ENCODE measurements around the gene SGIP1.

The SGIP1 gene

GRCh38 chr1:66521721-66522365, 12.1 kb upstream of the SGIP1 start:
- DNase-seq (ENCODE audit: low read depth), result peak; percentile 79

GRCh38 chr1:66523562-66523961, 10.4 kb upstream of the SGIP1 start:
- no peak for DNase-seq (ENCODE audit: low read depth)

- no peak for DNase-seq (ENCODE audit: low read depth)
These were observed 8.9 kb upstream of the SGIP1 start for GRCh38 chr1:66525086-66525485.

- no peak for DNase-seq (ENCODE audit: low read depth)
These were observed 7.9 kb upstream of the SGIP1 start for GRCh38 chr1:66526036-66526435.

GRCh38 chr1:66526991-66527390, 7.0 kb upstream of the SGIP1 start:
- no peak for DNase-seq (ENCODE audit: low read depth)

GRCh38 chr1:66527686-66528085, 6.3 kb upstream of the SGIP1 start:
- peak; percentile 72 for DNase-seq (ENCODE audit: low read depth)

- DNase-seq (ENCODE audit: low read depth), result no peak
These were observed 5.4 kb upstream of the SGIP1 start for GRCh38 chr1:66528580-66528979.

- DNase-seq (ENCODE audit: low read depth), result no peak
These were observed 1.7 kb upstream of the SGIP1 start for GRCh38 chr1:66532214-66532613.

- DNase-seq (ENCODE audit: low read depth), result peak; percentile 52
These were observed 862 bp upstream of the SGIP1 start for GRCh38 chr1:66532798-66533783.

GRCh38 chr1:66535061-66535460, 1.1 kb downstream of the SGIP1 start:
- DNase-seq (ENCODE audit: low read depth), result no peak

- DNase-seq (ENCODE audit: low read depth), result no peak
These were observed 1.9 kb downstream of the SGIP1 start for GRCh38 chr1:66535853-66536252.

- no peak for DNase-seq (ENCODE audit: low read depth)
These were observed 3.8 kb downstream of the SGIP1 start for GRCh38 chr1:66537718-66538117.

GRCh38 chr1:66539491-66539890, 5.5 kb downstream of the SGIP1 start:
- DNase-seq (ENCODE audit: low read depth), result no peak

- DNase-seq (ENCODE audit: low read depth), result peak; percentile 70
These were observed 6.6 kb downstream of the SGIP1 start for GRCh38 chr1:66540434-66541032.

GRCh38 chr1:66542314-66542713, 8.4 kb downstream of the SGIP1 start:
- no peak for DNase-seq (ENCODE audit: low read depth)

- DNase-seq (ENCODE audit: low read depth), result peak; percentile 62
These were observed 9.1 kb downstream of the SGIP1 start for GRCh38 chr1:66542811-66543767.

GRCh38 chr1:66546047-66546810, 12.3 kb downstream of the SGIP1 start:
- DNase-seq (ENCODE audit: low read depth), result no peak

- DNase-seq (ENCODE audit: low read depth), result no peak
These were observed 15.1 kb downstream of the SGIP1 start for GRCh38 chr1:66549017-66549416.

- no peak for DNase-seq (ENCODE audit: low read depth)
These were observed 16.3 kb downstream of the SGIP1 start for GRCh38 chr1:66550243-66550642.

- DNase-seq (ENCODE audit: low read depth), result no peak
These were observed 18.3 kb downstream of the SGIP1 start for GRCh38 chr1:66552287-66552686.

- DNase-seq (ENCODE audit: low read depth), result no peak
These were observed 18.9 kb downstream of the SGIP1 start for GRCh38 chr1:66552829-66553228.
